Measurements from ENCODE around the gene PDE6G. TPM values are rescaled to one million over a fixed set of nuclear protein-coding genes. Genes with fewer than 3 reads are reported as not detected.
"Not testable (repeated sequence)": the region's sequence is repeated elsewhere in the genome, so short reads cannot be mapped to it uniquely, and the experiment has no call there.

Gene PDE6G
- total RNA-seq, 1 donor: 14.8 TPM

DNA sequence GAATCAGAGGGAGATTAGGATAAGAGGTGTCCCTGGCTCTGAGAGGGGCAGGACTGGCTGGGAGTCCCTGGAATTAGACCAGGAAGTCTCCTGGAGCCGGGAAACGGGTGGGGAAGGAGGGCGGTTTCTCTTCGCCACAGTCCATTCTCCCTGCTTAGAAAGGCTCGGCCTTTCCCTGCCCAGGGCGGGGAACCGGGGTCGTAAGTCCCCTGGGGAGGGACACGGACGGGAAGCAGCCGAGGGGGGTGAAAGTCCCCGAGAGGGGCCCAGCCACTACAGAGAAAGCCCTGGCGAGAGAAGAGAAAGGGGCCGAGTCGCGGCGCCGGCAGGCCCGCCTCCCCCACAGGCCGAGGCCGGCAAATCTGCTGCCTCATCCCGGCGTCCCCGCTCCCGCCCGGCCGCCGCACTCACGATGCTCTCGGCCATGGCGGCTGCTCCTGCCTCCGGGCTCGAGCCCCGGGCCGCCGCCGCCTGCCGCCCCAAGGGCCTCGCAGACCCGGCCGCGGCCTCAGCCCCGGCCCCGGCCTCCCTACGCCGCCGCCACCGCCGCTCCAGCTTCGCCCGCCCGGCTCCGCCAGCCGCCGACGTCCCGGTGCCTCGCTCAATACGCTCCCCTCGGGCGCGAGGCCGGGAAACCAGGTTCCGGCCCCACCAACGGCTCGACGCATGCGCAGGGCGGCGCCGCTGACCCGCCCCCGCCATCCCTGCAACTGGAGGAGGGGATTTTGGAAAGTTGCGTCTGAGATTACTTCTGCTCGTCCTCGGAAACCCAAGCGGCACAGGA is 19.6 kb downstream of the PDE6G start, which contains the start of the genes NPLOC4 and TSPAN10:
NPLOC4 (minus strand) TSS at position 608 of the 784 bp plus-strand sequence; CDS start at position 426, 182 bp downstream.
TSPAN10 (plus strand) TSS at position 692 of the 784 bp plus-strand sequence. CDS start 5,217 bp downstream, outside the sequence.
- peak; percentile 70 to 85 (median 81) for DNase-seq (ENCODE audit: low read depth in 2 of 3, low spot score in 2 of 3)

DNA sequence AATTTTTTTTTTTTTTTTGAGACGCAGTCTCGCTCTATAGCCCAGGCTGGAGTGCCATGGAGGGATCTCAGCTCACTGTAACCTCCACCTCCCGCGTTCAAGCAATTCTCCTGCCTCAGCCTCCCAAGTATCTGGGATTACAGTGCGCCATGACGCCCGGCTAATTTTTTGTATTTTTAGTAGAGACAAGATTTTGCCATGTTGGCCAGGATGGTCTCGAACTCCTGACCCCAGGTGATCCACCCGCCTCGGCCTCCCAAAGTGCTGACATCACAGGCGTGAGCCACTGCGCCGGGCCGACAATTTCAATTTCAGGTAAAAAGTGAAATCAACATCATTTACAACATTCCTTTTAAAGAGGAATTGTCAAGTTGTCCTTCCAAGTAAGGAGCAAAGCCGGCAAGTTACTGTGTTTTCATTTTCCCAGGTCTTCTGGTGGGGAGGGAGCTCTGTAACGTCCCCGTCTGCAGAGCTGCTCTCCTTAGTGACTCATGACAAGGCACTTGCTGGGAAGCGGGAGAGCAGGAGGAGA is 20.3 kb downstream of the PDE6G start:
- peak in 1 of 3 donors; percentile 22 for DNase-seq (ENCODE audit: low read depth in 2 of 3, low spot score in 2 of 3)

DNA sequence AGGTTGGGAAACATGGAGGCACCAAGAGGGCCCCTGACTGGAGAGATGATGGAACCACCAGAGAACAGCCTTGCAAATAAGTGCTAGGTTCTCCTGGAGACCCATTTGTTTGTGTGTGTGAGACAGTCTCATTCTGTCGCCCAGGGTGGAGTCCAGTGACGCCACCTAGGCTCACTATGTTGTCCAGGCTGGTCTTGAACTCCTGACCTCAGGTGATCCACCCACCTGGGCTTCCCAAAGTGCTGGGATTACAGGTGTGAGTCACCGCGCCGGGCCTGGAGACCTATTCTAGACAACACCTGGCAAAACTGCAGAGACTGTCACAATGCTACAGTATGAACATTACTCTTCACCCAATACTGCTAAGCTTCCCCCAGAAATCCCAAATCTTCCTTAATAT is 20.9 kb downstream of the PDE6G start:
- no peak for DNase-seq (ENCODE audit: low read depth in 2 of 3, low spot score in 2 of 3)

DNA sequence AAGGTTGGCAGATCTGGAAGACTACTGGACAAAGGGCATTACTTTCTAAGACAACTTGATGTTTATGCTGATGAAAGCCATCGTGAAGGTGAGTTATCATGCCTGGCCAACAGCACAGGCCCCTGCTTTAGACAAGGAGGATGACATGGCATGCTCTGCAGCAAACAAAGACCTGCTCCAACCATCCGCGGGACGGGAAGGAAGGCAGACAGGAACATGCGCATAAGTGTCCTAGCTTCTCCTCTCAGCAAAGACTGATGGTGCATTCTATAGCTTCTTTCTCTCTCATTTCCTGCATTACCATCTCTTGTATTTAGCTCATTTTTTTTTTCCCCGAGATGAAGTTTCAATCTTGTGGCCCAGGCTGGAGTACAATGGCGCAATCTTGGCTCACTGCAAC is 24.9 kb downstream of the PDE6G start:
- DNase-seq (ENCODE audit: low read depth in 2 of 3, low spot score in 2 of 3): no peak

DNA sequence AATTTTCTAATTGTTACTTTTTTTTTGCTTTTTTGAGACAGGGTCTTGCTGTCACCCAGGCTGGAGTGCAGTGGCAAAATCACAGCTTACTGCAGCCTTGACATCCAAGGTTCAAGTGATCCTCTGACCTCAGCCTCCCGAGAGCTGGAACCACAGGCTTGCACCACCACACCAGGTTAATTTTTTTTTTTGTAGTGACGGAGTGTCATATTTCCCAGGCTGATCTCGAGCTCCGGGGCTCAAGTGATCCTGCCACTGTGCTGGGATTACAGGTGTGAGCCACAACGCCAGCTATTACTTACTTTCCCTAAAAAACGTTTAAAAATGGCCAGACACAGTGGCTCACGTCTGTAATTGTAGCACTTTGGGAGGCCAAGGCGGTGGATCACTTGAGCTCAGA is 26.1 kb downstream of the PDE6G start:
- no peak for DNase-seq (ENCODE audit: low read depth in 2 of 3, low spot score in 2 of 3)

DNA sequence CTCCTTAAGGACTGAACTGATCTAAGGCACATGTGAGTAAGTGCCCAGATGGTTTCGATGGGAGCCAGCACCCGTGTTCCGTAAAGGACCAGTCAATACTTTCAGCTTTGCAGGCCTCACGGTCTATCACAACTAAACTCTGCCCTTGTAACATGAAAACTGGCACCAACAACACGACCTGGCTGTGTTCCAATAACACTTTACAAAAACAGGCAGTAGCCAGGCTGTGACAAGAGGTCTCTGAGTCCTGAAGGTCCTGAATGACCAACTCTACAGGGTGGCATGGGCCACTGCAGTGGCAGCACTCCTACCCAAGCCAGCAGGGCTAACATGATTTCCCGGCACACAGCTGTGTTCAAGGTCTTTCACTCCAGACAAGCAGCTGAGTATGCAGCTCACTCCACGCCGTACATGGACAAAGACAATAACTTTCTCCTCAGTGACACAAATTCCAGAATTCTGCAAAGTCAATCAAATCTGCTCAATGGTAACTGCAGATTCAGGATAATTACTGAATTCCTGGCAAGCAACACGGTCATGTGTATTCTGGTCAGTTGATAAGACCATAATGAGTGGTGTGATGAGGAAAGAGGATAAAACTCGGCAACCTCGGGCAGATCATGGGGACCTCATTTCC is 34.7 kb downstream of the PDE6G start:
- no peak for DNase-seq (ENCODE audit: low read depth in 2 of 3, low spot score in 2 of 3)

DNA sequence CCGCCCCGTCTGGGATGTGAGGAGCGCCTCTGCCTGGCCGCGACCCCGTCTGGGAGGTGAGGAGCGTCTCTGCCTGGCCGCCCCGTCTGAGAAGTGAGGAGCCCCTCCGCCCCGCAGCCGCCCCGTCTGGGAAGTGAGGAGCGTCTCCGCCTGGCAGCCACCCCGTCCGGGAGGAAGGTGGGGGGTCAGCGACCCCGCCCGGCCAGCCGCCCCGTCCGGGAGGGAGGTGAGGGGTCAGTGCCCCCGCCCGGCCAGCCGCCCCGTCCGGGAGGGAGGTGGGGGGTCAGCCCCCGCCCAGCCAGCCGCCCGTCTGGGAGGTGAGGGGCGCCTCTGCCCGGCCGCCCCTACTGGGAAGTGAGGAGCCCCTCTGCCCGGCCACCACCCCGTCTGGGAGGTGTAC is 38.0 kb downstream of the PDE6G start:
- DNase-seq (ENCODE audit: low read depth in 2 of 3, low spot score in 2 of 3): not testable (repeated sequence)

DNA sequence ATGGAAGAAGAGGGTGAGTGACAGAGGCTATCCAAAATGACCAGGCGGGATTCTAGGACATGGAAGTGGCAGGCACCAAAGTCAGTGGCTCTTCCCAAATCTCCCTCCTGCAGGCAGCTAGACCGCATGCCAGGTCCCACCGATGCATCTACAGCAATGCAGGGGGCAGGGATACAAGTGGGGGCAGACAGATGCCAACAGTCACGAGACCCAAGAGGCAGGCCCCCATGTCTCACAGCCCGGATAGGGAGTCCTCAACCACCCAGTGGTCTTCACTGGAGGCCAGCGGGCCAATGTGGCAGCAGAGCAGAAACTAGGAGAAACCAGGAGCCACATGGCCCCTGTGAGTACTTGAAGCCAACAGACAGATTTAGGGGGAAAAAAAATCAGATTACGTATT is 39.5 kb downstream of the PDE6G start:
- no peak for DNase-seq (ENCODE audit: low read depth in 2 of 3, low spot score in 2 of 3)

DNA sequence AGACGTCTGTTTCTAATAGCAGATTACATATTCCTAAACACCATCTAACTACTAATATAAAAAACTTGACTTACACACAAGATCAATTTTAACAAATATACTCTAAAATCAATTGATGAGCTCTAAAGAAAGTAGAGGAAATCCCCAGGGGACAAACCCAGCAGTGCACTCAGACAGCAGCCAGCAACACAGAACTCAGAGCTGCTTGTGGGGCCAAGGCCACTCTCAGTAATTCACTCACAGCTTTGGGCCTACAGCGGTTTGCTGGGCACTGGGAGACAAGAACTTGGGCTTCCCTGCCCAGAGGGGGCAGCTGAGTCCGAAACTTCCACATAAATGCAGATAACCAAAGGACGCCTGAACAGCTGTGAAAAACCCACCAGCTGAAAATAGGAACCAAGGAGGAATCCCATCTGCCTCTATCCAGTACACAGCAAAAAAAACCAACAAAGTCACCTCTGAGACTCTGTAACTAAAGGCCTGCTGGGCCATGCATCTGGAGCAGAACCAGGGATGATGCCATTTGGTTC is 40.9 kb downstream of the PDE6G start:
- DNase-seq (ENCODE audit: low read depth in 2 of 3, low spot score in 2 of 3): no peak

DNA sequence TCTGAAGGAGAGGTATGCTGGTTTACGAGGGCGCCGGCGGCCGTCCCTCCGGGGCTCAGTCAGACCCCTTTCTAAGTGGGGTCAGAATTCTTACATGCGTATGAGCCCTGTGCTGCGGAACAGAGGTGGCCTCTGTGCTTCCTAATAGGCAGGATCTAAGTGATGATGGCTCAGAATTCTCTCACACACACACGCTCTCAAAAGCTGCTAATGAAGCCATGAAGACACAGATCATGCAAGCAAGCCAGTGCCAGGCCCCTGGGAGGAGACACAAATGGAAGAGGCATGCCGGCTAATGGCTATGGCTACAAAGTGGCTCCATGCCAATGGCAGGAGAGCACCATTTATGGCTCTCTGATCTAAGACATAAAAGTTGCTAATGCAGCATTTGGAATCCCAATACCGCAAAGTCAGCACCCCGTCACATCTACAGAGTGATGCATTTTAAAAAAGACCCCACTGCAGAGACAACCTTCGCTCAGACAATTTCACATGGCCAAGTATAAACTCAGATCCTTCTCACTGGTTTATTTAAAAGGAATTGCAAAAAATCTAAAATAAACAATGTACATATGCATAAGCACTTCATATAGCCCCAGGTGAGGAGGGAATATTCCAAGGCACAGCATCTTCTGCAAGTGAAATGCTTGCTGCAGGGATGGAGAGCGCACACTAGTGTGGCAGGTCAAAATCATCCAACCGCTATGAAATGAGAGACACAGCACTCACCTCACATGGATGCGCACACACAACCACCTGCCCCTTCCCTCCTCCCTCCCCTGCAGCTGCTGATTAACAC is 44.0 kb downstream of the PDE6G start:
- no peak for DNase-seq (ENCODE audit: low read depth in 2 of 3, low spot score in 2 of 3)

DNA sequence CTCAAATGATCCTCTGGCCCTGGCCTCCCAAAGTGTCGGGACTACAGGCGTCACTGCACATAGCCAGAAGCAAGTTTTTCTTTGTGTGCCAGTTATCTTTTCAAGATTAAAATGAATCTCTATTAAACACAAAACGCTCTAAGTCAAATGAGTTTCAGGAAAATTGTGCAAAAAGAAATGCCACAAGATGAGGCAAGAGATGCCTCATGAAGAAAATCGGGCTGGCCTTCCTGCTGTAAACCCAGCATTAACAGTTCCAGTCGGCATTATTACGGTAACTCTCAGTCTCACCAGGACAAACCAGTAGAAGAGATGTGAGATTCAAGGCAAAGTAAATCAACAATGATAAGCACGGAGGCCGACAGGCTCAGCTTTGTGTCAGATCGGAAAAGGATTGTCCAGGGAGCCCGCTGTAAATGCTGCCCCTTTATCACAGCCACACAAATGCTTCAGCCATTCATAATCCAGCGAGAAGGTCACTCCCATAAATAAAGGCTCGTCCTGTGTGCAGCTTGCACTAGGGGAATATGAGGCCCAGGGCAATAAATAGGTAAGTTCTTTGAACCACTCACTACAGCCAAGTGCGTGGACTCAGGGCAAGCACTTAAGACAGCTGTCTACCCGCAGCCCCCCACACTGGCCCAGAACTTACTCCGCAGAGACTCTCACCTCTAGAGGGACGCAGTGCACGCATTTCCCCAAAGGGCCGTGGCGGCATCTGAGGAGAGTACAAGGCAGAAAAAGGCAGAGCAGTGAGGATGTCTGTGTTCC is 46.6 kb downstream of the PDE6G start:
- no peak for DNase-seq (ENCODE audit: low read depth in 2 of 3, low spot score in 2 of 3)

DNA sequence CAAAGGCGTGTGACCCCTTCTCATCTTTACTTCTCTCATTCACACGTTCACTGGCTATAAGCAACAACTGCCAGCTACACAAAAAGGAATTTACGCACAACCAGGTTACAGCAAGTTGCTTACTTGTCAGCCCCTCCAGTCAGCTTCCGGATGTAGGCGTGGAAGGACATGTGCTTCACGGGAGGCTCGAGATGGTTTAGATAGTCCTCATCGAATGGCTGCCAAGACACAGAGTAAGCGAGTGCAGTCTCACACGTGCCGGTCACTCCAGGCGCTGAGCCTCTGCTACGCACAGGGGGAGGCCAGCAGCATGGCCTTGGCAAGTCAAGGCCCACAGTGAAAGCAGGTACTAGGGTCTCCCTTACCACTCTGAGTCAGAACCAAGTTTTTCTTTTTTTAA is 47.7 kb downstream of the PDE6G start:
- DNase-seq (ENCODE audit: low read depth in 2 of 3, low spot score in 2 of 3): no peak

DNA sequence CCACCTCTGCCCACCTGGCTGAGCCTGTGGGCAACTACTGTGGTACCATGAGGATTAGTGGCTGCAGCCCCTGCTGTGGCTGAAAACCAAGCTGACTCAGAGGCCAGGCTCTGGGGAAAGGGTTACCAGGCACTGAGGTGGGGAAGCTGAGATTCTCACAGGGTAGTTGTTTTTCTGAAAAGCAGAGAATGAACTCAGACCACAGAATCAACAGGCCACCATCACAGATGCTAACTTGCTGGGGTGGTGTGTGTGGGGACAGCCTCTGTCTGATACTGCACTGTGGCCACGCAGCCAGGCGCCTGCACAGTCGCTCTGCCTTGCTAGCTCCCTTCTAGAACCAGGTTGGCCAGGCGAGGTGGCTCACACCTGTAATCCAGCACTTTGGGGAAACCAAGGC is 48.3 kb downstream of the PDE6G start:
- DNase-seq (ENCODE audit: low read depth in 2 of 3, low spot score in 2 of 3): no peak

DNA sequence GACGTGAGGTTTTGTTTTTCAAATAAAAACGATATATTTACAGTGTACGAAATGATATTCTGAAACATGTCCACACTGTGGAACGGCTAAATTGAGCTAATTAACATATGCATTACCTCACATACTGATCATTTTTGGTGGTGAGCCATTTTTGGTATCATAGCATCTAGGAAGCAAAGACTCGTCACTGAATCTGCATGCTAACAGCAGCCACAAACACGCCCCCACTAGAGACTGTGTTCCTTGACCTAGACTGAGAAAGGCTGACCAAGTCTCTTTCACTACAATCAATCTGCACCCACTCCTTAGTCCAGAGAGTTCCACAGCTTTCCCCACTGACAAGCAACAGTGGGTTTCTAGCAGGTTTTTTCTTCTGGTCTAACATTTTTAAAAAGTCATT is 48.9 kb downstream of the PDE6G start:
- DNase-seq (ENCODE audit: low read depth in 2 of 3, low spot score in 2 of 3): no peak

DNA sequence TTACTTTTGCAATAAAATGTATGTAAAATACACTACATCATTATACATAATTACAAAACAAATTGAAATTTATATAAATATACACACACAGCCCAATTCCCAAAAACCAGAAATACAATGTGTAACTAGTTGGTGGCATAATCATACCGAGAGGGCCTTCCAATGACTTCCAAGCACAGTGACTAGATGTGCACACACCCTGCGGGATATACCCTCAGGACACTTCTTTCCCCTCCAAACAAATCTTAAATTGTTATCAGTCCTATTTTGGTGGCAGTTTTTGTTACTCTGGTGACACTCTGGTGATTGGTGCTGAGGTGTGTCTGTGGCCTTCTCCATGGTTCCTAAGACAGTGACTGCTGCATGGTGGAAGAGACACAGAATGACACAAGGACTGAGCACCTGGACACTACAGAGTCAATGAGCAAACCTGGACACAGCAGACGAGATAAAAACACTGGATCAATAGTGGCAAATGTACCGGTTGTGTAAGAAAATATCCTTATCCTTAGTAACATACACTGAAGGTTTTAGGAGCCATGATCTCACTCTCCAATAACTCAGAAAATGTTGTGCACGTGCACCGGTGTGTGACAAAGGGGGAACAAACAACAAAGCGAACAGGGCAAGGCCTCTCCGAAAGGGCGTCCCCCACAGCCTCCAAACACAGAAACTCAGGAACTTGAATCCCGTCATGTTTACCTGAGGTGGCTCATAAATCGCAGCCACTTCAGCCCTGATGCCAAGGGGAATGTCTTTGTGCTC is 52.3 kb downstream of the PDE6G start:
- no peak for DNase-seq (ENCODE audit: low read depth in 2 of 3, low spot score in 2 of 3)

DNA sequence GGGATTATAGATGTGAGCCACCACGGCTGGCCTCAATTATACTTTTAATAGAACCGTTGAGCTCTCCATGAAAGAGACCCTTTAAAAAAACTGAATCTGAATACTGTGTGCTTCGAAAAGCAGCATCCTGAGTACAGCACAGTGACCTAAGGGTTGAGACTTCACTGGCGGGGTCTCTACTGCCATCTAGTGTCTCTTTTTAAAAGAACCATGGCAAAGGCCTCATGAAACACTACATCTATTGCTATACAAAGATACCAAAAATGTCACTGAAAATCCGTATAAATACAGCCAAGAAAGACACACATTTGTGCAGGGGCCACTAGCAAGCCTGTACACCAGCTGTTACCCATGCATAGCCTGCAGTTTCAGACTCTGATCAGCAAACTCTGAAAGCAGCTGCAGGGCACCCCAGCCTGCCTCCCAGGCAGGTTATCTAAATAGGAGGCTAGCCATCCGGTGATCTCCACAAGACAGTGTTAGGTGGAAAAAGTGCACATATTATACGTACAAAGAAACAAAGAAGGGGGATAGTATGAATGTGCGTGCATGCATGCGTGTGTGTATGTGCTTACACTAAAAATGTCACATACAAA is 54.7 kb downstream of the PDE6G start:
- DNase-seq (ENCODE audit: low read depth in 2 of 3, low spot score in 2 of 3): peak; percentile 31 to 83 (median 55)

Data from hematopoietic multipotent progenitor cell (in vitro differentiated cells).